Stimulated activated CD8-positive, alpha-beta memory T cell treated with anti-CD3 and anti-CD28 coated beads, Interleukin-12 subunit alpha, Interleukin-12 subunit beta, amount 100 ng/mL, for 4 hours (primary cell): Measurements from ENCODE around the gene PRPS2.

Experiments used
- DNase-seq: peaks from one replicate; pipeline ENCODE4 v3.0.0-alpha.2; 2020; ENCODE audit warnings: low read depth

The PRPS2 gene

DNA sequence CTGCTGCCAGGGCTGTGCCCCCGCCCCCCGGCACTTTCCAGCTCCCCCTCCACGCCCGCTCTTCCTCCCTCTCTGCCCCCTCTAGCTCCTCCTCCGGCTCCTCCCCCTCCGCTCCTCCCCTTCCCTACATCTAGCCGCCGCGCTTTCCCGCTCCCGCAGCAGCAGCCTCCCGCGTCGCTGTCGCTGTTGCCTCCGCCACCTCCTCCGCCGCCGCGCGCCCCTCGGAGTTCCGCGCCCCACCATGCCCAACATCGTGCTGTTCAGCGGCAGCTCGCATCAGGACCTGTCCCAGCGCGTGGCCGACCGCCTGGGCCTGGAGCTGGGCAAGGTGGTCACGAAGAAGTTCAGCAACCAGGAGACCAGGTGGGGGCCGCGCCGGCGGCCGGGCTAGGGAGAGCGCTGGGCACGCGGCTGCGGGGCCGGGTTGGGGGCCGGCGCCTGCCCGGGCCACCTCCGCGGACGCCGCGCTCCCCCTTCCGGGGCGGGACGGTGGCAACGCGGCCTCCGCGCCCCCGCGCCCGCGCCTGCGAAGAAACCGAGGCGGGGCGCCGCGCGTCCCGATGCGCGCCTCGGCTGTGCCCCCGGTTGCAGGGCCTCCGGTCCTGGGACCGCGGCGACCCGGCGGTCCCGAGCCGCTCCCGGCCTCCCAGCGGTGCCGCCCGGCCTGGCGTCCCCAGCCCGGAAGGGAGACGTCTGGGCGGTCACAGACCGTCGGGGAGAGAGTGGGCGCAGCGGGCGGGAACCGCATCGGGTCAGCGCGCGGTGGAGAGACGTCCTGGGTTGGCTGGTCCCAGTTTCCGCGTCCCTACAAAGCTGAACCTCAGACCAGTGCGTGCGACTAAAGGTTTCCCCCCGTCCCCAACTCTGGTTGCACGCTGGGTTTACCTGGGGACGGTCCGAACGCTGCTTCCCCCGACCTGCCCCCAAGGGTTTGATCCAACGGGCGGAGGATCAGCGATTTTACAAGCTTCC is at the start of gene PRPS2:
Gene PRPS2, plus strand, starts transcription at position 156 of the 972 bp plus-strand sequence. Its CDS starts 86 bp downstream, at position 242.
- DNase-seq, result peak; percentile 50

DNA sequence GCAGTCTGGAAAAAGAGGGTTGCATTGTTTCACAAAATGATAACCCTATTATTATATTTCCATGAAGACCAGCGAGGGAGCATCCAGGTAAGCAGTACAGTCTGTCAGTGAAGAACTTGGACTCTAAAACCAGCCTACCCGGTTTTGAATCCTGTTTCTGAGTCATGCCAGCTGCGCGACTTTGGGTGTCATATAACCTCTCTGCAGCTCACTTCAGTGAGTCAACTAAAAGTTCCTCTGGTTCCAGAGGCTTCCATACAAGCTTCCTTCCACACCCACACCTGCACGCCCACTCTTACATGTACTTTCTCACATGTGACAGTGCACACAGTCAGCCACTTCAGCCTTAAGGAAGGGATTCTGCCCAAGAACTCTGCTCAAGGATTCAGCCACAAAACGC is 49.8 kb upstream of the PRPS2 start:
- DNase-seq, result no peak

DNA sequence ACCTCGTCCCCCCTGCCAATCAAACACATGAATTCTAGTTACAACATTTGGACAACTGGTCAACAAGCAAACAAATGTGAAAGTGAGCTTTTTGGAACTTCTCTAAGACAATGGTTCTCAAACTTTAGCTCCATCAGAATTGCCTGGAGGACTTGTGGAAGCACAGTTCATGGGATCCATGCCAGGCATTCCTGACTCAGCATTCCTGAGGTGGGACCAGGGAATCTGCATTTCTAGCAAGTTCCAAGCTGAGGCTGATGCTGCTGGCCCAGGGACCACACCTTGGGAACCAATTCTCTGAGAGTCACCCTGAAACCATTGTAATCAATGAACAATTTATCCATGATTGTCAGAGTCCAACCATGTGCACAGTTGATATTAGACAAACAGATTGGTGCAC is 43.8 kb upstream of the PRPS2 start:
- no peak for DNase-seq

DNA sequence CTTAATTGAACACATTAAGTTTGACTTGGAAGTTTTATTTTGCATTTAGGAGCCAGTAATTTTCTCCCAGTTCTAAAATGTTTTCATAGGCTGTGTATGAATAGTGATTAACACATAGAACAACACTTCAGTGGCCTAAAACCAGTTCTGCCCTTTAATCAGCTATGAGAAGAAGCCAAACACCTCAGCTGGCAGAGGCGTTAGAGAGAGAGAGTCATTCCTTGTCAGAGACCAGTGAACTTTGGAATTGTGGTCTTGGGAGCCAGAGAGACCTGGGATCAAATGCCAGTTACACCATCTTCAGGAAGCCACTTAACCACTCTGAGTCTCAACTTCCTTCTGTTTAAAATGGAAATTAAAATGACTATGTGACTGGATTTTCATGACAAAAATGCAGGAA is 39.3 kb upstream of the PRPS2 start:
- no peak for DNase-seq

DNA sequence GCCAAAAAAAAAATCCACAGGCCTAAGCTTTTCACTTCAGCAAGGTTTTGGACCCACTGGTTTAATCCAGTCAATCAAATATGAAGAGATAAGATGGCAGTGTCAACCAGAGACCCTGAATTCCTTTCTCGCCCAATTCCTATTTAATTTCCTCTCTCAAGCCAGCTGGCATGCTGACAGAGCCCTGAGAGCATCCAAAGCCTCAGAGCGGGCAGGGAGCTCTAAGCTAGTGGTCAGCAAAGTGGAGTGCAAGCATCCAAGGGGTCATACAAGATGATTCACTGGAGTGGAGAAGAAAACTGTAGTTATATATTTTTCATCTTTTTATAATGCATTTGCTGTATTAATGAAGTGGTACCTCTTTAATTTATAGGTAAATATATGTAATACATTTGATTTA is 37.8 kb upstream of the PRPS2 start:
- DNase-seq, result no peak

DNA sequence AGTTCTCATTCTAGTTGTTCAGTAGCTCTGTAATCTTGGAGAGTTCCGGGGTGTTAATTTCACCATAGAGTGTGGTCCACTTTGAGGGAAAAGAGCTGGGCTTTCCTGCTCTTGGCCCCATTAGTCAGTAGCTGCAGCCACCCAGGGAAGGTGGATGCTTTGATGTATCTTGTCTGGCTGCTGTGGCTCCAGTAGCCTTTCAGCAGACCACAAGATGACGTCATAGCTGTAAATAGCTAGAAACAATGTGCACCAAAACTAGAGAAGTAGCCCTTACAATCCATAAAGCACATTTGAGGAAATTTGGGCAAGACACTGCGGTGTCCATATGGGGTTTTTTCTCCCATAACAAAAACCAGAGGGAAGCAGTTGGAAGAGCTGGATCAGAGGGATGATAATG is 32.9 kb upstream of the PRPS2 start:
- no peak for DNase-seq

DNA sequence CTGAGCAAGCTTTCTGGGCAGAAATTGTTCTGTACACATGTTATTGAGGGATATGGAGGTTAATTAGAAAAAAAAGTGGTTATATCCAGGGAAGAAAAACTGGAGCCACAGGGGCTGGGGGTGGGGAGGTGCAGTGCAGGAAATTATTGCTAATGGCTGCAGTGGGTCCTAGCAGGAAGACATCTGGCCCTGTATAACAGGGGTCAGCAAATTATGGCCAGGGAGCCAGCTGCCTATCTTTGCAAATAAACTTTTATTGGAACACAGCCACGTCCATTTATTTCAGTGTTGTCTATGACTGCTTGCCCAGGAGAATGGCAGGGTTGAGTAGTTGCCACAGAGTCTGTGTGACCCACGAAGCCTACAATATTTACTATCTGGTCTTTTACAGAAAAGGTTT is 23.4 kb upstream of the PRPS2 start:
- no peak for DNase-seq

DNA sequence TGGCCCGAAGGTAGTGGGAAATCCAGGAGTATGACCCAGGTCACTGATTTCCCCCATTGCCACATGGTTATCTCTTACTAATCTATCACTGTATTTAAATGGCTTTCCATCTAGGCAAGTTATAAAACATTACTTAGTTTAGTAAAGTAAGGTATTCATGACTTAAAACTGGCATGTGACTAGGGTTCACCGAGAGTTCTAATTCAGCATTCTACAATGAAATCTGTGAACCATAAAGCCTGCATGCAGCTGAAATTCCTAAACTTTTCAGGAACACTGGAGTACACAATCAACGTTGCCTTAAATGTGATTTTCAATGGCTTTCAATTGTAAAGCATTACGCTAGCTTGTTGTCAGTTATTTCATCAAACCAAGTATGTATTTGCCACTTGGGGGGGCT is 22.7 kb upstream of the PRPS2 start:
- no peak for DNase-seq

DNA sequence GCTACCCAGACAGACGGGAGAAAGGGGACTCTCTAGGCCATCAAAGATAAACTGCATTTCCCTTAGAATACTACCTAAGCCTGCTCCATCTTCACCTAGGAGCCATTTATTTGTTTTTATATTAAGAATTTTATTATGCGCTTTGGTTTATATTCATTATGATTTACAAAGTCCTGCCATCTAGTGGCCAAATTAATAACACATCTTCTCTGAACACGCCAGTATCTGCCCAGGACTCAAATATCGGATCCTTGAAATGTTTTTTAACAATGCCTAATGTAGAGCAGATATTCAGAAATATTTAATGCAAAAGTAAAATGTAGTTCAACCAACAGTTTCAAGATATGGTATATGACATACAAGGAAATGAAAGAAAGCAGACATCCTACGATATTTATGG is 20.8 kb upstream of the PRPS2 start:
- DNase-seq, result no peak

DNA sequence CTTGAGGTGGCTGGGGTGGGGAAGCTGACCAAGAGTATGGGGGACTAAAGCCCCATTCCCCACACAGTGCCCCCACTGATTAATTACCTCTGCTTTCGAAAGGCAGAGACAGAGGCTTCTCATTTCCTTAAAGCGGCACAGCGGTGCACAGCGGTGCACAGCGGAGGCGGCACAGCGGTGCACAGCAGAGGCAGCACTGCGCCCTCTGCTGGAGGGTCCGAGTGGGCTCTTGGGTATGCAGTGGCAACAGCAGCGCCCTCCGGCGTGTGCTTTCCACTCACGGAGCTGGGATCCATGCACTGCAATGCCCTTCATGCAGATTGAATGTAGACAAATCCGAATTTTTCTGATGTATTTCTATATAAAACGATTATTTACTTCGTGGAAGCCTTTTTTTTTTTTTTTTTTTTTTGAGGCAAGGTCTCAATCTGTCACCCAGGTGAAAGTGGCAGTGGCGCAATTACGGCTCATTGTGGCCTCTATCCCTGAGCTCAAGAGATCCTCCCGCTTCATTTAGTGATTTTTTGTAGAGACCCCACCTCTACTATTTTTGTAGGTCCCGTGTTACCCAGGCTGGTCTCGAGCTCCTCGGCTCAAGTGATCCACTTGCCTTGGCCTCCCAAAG is 19.7 kb upstream of the PRPS2 start:
- DNase-seq, result peak; percentile 17

DNA sequence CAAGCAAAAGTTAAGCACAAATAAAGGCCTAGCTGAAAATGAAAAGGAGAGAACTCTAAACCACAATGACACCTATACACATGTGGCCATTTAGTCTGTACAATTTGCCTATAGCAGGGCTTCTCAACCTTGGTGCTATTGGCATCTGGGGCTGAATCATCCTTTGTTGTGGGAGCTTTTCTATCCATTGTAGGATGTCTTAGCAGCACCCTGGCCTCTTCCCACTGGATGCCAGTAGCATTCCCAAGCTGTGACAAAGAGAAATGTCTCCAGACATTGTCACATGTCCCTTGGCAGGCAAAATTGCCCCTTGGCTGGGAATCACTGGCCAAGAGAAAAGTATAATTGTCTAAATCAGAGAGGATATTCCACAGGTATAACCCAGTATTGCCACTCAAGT is 13.5 kb upstream of the PRPS2 start:
- no peak for DNase-seq

DNA sequence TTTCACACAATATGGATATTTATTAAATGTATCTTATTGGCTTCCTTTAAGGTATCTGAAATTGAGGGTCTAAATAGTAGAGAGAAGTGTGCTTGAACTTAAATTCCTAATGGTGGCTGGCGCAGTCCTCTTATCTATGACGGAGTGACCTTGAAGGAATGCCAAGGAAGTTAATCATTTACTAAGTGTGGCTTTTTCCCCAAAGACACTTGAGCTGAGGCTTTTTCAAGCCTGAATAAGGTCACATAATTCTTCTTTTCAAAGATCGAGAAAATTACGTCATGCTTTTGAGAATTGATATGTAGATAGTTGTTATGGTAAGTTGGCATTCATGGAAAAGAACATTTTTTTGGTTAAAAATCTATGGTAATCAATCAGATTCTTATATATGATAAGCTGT is 11.7 kb upstream of the PRPS2 start:
- DNase-seq, result no peak

DNA sequence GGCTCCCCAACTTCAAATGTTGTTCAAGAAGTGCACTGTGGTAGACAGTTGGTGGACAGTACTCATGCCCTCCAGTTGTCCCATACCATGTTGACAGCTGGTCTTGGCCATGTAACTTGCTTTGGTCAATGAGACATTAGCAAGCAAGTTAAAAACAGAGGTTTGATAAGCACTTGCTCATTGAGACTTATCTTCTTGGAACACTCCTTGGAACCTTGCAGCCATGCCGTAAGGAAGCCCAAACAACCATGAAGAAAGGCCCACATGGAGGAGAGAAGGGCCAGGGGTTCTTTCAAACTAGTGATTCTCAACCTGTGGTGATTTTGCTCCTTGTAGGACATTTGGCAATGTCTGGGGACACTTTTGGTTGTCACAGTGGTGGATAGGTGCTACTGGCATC is 2.6 kb upstream of the PRPS2 start:
- no peak for DNase-seq

DNA sequence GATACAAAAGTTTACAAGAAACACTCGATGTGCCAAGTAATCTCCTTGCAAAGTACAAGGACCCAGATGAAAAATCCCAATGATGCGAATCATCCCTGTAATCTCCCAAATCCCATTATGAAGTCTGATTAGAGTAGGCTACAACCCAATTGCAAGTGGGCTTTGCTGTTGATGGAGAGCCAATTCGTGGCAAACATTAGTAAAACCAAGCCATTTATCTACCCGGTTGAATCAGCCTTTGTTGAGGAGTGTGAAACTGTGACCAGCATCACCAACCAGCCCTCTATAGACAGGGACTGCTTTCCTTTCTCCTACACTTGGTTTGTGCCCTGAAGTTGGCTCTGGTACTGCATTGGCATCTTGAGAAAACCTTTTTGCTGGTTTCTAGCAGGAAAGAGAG is 1.2 kb upstream of the PRPS2 start:
- no peak for DNase-seq

DNA sequence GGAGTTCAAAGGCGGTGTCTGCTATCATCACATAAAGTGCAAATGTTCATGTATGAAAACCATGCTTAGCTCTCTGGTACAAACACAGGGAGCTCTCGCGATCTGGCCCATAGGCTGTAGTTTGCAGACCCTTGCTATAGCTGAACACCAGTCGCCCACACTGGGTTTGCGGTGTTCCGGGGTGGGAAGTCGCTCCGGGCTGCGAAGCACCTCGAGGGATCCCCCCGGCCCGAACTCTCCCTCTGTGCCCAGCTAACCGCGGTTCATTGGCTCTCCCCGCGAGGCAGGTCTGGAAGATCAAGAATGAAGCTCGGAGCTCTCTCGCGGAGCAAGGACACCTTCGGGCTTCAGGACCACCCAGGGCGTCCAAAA is 341 bp upstream of the PRPS2 start:
- DNase-seq, result peak; percentile 3

DNA sequence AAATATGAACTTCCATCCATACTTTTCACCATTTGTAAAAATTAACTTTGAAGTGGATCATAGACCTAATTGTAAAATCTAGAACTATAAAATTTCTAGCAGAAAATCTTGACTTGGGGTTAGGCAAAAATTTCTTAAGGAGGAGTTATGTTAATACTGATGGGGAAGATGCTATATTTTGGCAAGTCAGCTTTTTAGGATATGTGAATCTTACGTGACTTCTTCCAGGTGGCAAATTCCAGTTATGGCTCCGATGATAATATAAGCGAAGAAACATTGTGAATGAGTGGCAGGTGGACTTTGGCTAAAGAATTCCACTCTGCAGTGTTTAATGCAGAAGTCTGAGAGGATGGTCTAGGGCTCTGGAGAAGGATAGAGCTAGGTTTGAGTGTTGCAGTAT is 1.5 kb downstream of the PRPS2 start:
- no peak for DNase-seq

DNA sequence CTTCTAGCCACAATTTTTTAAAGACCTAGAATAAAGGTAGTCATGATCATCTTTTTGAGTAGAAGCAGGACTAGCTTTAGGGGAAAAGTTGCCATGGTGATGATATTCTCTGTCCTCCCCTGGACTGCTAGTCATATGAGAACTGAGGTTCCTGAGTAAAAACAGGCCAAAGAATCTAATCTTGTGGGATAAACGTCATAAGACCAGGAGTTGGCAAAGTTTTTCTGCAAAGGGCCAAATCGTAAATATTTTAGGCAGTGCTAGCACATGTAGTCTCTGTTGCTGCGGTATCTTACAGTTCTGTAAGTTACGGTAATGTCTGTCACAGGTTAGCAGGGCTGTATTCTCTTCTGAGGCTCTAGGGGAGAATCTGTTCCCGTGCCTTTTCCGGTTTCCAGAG is 3.4 kb downstream of the PRPS2 start:
- DNase-seq, result no peak

DNA sequence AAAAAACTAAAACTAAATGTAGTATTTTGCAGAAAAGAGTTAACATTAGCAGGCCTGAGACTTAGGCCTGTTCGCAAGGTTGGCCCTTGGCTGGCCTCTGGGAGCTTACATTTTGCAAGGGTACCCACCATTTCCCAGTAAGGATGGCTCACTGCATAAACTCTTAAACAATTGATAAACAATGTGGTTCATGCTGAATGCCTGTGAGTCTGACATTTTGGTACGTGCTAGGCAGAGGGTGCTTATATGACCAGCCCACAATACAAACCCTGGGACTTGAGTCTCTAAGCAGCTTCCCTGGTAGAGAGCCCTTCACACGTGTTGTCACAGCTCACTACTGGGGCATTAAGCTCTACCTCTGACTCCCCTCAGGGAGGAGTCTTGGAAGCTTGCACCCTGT is 7.4 kb downstream of the PRPS2 start:
- DNase-seq, result no peak

DNA sequence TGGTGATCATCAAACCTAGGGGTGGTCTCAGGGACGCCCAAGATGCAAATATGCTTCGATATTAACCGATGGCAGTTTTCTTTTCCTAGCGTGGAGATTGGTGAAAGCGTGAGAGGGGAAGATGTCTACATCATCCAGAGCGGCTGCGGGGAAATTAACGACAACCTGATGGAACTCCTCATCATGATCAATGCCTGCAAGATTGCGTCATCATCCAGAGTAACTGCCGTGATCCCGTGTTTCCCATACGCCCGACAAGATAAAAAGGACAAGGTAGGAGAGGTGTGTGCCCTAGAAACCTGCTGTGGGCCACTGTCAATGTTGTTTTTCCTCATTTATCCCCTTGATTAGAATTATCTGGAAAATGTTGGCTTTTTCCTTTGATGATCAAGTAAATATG is 7.9 kb downstream of the PRPS2 start:
- no peak for DNase-seq

DNA sequence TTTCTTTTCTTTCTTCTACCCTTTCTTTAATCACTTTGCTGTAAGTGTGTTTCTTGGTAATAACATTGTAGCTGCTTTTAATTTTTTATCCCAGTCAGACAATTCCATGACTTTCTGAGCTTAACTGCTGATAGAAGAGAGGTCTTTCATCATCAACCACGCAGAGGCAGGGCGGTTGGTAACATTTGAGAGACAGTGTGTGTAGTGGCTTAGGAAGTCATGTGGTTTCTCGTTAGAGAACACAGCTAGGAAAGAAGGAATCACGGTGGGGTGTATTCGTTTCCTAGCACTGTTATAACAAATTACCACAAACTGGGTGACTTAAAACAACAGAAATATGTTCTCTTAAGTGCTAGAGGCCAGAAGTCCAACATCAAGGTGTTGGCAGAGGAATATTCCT is 11.5 kb downstream of the PRPS2 start:
- DNase-seq, result no peak

DNA sequence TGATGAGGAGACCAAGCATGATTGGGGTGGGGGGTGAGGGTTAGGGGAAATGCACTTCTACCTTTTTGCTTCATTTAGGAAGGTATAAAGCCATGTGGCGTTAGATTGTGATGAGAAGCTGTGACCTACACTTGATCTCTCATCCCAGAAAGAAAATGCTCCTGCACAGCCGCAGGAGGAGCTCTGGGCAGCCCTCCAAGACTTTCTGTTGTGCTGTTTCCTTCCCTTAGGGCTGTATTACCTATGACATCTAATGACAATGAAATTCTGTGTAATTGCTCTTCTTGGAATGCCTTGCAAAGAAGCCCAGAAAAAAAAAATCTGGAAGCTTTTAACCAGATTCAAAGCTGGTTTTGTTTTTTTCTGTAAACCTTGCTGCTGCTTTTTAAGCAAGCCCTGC is 13.4 kb downstream of the PRPS2 start:
- no peak for DNase-seq

DNA sequence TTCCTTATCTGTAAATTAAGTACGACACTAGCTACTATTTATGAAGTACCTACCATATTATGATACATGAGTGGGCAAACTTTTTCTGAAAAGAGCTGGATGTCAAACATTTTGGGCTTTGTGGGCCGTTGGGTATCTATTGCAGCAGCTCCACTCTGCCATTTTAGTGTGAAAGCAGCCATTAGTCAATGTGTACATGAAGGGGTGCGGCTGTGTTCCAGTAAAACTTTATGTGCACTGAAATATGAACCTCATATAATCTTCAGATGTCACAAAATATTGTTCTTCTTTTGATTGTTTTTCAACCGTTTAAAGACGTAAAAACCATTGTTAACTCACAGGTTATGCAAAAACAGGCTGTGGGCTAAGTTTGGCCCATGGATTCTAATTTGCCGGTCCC is 14.1 kb downstream of the PRPS2 start:
- DNase-seq, result no peak

DNA sequence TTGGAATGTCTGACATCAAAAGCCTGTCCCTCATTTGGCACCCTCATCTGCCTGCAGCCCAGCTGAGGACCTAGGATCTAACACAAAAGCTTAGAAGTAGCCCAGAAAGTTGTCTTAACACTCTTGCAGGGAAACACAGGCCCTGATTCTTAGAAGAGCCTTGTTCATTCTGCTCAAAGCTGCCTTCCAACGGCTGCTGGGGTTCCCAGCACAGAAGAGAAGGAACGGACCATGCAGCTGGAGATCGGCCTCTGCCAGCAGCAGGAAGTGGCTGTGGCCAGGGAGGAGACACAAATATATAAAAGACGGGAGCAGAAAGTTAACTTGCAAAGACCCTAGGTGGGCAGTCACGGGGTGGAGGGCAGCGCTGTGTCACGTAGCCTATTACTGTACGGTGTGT is 20.4 kb downstream of the PRPS2 start:
- no peak for DNase-seq

DNA sequence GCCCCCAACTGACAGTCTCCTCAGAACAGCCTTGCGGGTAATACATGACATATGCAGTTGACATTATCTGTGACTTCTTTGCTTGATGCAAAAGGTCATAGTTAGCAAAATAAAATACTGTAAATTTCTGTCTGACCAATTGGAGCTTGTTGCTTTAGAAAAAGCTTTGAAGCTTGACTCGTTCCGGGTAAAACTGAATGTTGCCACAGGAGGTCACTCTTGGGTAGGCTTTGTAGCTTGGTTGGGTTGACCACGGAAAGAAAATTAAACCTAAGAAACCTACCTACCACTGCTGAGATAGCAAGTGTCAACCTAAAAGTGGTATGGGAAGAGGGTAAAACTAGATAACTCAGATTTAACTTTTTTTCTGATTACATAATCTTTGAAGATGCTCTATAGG is 23.2 kb downstream of the PRPS2 start:
- no peak for DNase-seq
